ENCODE results near the gene MRPS10.
"Not testable (repeated sequence)": the region's sequence is repeated elsewhere in the genome, so short reads cannot be mapped to it uniquely, and the experiment has no call there.

The MRPS10 gene

DNA sequence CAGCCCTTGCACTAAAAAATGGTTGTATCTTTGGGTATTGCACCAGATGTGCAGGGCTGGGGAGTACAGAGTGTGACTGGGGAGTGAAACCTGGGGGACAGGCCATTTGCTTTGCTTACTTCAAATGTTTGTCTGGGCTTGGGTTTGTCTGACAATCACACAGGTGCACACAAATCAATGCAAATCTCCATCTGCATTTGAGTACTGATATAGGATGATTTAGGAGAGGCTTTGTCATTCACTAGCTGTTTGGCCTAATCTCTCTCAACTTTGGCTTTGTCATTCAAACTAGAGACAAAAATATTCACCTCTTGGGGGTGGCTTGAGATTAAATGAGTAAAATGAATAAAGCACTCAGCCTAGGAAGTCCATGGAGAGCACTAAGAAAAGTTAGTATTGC, 40.7 kb downstream of the MRPS10 start:
- DNase-seq (ENCODE audit: low read depth), result no peak

DNA sequence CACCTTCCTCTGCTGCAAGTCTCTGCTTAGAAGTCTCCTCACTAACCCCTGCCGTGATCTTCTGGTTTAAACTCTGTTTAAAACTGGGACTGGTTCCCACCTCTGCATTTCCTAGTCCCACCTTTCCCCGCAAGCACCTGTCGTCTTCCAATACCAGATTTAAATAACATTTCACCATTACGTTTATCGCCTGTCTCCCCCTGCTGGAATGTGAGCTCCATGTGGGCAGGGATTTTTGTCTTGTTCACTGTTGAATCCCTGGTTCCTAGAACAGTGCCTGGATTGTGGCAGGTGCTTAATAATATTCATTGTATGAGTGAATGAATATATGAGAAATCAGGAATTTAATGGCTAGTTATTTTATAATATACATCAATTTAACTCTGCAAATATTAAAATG, 41.8 kb downstream of the MRPS10 start:
- no peak for DNase-seq (ENCODE audit: low read depth)

DNA sequence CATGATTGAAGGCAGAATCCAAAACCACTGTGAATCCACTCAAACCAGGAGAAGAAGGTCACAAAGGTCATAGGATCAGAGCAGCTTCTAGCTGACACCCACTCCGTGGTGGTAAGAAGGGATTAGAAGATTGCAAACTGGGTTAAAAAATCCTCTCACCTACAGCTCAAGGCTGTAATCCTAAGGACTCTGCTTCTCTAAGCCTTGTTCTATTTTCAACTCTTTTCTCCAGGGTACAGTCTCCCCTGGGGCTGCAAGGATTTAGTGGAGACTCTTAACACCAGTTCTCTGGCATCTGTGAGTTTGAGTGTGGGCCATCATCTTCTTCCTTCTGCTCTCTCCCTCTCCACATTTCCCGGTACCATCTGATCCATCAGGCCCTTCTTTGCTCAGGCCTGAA, 44.6 kb downstream of the MRPS10 start, which contains the start of gene GUCA1A:
TSS of gene GUCA1A (plus strand) at position 264 of the 400 bp plus-strand sequence. CDS start 250 bp downstream, outside the sequence.
- no peak for DNase-seq (ENCODE audit: low read depth)

DNA sequence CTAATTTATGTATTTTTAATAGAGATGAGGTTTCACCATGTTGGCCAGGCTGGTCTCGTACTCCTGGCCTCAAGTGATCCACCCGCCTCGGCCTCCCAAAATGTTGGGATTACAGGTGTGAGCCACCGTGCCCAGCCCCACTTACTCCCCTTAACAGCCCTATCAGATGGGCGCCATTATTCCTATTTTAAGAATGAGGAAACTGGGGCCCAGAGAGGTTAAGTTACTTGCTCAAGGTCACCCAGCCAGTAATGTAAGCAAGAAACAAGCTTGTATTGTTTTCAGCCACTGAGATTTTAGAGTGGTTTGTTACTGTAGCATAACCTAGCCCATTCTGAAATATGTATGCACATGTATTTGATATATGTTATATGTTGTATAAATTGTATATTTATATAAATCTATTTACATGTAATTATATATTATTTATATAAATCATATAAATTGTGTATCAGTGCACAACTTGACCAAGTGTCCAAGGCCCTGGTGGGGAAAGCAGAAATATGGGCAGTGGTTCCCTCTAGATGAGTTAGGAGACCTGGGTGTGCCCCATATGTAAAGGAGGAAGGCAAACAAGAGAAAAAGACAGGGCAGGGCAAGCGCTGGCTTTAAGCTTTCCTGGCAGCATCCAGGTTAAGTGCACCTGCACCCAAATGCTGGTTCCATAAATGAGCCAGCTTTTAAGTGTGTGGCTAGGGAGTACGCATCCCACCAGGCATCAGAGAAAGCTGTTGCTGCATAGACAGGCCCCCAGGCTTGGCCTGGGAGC, 45.7 kb downstream of the MRPS10 start:
- DNase-seq (ENCODE audit: low read depth), result no peak

DNA sequence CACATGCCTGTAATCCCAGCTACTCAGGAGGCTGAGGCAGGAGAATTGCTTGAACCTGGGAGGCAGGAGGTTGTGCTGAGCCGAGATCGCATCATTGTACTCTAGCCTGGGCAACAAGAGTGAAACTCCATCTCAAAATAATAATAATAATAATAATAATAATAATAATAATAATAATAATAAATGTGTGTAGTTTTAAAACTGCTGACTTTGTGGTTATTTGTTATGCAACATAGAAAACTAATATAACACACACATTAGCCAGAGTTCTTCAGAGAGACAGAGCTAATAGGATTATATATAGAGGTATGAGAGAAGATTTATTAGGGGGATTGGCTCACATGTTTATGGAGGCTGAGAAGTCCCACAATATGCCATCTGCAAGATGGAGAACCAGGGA, 47.9 kb downstream of the MRPS10 start:
- DNase-seq (ENCODE audit: low read depth), result not testable (repeated sequence)

DNA sequence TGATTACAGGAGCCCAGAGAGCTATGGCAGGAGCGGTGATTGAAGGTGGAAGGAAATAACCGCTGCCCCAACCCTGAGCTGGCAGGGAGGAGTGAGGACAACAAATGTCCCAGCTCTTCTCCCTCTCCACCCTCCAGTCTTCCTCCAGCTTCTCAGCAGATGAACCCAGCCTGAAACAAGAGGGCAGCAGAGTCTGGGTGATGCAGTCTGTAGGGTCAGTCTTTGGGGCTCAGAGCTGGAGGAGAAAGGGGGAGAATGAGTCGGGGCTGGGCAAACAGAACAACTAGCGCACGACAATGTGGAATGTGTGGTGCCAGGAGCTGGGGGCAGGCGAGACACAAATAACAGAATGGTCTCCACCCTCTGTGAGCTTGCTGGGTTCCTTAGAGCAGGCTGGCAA, 49.0 kb downstream of the MRPS10 start:
- no peak for DNase-seq (ENCODE audit: low read depth)

DNA sequence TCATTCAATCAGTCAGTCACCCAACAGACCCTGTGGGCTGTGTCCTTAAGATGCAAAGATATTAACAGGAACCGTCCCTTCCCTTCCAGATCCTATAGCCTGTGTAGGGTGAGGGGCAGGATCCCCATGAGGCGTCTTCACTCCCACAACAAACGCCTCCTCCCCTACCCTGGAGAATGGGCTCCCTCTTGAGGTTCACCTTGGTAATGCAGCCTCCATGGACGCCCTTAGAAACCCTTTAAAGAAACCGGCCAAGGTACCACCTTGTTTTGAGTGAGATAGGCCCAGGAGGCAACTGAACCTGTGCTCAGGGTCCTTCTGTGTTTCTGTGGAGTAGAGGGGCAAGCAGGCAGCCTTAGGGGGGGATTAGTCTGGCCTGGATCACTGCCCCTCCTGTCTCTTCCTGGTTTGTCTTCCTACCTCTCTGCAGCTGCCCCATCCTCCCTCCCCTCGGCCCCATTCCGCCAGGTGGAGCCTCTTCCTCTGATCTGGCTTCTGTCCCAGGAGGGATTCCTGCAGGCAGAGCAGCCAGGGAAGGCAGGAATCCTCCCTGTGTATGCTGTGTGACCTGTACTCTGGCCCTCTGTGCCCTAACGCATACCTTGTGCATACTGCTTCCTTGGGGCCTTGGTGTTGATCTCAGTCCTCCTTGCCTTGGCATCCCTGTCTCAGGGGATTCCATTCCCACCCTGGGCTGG, 51.1 kb downstream of the MRPS10 start:
- peak; percentile 69 for DNase-seq (ENCODE audit: low read depth)

DNA sequence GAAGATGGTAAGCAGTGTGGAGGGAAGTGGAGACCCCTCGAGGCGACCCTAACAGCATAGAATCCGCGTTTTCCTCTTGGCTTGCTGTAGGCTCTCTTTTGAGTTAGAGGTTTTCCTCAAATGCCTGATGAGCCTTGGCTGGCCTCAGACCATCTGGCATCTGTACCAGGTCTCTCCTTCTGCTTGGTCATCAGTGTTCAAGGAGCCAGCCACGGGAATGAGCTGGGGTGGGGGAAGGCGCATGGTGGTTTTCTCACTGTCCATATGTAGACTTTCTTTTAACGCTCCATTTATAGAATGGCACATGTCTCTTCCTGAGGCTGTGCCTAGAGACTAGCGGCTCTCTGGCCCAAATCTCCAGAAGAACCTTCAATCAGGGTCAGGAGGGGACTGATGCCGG, 52.6 kb downstream of the MRPS10 start:
- DNase-seq (ENCODE audit: low read depth), result no peak

DNA sequence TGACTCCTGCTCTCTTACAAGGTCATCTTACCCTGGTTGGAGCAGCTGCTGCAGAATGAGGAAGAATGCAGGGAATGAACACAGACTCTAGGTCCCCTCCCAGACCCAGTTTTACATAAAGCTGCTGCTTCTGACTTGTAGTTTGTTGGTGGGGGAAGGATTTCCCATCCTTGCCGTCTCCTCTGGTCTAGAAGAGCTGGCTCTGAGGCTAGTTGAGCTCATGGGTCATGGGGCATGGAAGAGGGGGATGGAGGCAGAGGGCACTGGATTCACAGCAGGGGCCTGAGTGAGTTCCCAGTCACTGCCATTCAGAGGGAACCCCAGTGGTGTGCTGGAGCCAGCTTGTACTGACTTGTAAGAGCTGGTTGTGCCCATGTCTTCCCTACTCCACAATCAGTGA, 53.7 kb downstream of the MRPS10 start:
- DNase-seq (ENCODE audit: low read depth), result no peak

DNA sequence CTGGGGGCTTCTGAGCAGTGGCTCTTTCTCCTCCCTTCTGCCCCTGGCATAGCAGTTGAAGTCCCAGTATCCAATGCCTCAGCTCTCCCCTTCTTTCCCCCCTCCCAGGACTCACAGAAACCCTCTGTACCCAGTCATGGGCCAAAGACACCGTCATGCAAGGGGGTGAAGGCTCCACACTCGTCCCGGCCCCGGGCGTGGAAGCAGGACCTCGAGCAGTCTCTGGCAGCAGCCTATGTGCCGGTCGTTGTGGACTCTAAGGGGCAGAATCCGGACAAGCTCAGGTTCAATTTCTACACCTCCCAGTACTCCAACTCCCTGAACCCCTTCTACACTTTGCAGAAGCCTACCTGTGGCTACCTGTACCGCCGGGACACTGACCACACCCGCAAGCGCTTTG, 54.8 kb downstream of the MRPS10 start:
- DNase-seq (ENCODE audit: low read depth), result no peak

DNA sequence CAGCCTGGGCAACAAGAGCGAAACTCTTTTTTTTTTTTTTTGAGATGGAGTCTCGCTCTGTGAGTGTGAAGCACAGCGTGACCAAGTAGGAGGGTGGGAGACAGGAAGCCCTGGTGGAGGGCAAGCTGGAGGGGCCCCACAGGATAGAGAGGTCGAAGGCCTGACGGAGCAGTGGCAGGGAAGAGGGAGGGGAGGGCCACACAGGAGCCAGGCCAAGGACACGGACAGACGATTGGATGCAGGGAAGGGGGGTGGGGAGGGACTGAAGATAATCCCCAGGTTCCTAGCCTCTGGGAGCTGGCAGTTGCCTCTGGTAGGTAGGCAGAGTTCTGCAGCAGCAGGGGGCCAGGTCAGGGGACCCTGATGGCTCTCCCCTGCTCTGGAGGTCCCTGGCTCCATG, 55.3 kb downstream of the MRPS10 start:
- no peak for DNase-seq (ENCODE audit: low read depth)

DNA sequence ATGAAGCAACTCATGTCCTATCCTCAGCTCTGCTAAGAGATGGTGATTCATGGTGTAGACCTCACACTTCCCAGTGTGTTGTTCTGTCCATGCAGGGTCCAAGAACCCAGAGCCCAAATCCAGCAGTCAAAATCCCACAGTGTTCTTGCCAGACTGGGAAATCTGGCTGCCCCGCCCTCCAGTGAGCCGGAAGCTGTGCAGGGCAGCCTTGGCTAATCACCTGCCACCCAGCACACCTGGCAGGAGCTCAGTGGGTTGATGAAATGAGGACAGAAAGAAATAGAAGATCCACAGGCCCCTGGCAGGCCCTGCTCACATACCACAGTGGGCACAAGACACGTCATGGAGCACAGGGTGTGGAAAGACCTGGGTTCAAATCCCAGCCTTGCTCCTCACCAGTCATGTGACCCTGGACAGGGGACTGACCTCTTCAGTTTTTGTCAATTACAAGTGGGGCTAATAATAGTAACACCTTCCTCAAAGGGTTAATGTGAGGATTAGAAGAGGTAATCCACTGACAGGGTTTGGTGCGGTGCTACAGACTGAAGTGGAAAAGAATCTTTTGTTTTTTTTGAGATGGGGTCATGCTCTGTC, 58.1 kb downstream of the MRPS10 start:
- DNase-seq (ENCODE audit: low read depth), result no peak

DNA sequence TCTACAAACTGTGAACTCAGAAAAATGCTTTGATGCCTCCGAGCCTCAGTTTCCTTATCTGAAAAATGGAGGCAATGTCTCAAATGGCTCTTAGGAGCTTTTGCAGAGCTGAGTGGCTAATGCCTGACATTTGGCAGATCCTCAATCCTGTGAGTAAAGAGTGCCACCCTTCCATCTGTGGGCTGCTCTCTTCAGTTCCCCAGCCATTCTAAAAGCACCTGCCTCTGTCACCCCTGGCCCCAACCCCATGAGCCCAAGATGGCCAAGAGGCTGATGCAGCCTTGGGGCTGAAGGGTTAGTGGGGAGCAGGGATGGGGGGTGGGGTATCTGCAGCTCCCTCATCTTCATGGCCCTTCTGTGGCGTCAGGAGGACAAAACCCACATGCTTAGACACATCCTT, 59.0 kb downstream of the MRPS10 start:
- no peak for DNase-seq (ENCODE audit: low read depth)

DNA sequence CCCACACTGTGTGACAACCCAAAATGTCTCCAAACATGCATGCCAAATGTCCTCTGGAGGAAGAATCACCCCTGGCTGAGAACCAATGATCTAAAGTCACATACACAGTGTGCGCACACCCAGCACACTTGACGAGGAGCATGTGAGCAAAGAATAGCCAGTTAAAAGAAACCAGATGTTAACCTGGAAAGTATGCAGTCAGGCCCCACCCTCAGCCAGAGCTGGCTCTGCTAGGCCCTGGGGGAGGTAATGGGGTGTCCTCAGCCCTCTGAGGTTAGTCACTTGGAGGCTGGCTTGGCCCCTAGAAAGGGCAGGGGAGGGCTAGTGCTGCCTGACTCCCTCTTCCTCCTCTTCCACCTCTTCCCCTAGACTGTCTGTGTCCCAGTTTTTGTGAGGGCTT, 59.6 kb downstream of the MRPS10 start:
- DNase-seq (ENCODE audit: low read depth), result no peak
